K562 (cell line): ENCODE results near the gene TP53BP1. TPM values are rescaled to one million over a fixed set of nuclear protein-coding genes. Genes with fewer than 3 reads are reported as not detected.
A peak's percentile ranks its signal among the peaks of the same experiment; 100 is the strongest.

Source experiments
- ATAC-seq: fragments of 200-7000 bp; cut with Tn5 transposase; 3 replicates; pipeline ENCODE4 v1.9.1; 2020; ENCODE audit warnings: moderate library complexity
- BruUV-seq: library from RNA; stranded (reverse); fragments of 400-500 nt; replicated peaks from 2 replicates; lab custom pipeline; 2021; lab: Mats Ljungman, UMichigan
- CTCF ChIA-PET: fragments of 300-600 bp; formaldehyde crosslinking; extraction: SDS; loops from one replicate; lab custom pipeline; 2021; ENCODE audit warnings: low intra/inter-chr PET ratio; lab: Yijun Ruan, JAX
- POLR2A ChIA-PET: fragments of 300-600, 350-650 bp; sonication (Branson Sonifier 250); formaldehyde crosslinking; extraction: SDS; loops from one replicate; lab custom pipeline; 2021; ENCODE audit warnings: antibody characterized with exemption, inconsistent platforms; lab: Yijun Ruan, JAX
- DNase-seq, 4 experiments: peaks; one replicate each; pipeline versions ENCODE4 v3.0.0 to v3.0.0-alpha.2; 2011 to 2018; ENCODE audit warnings: low spot score in 3 of 4, mixed read lengths in 3 of 4; ENCODE audit errors: extremely low read depth in 1 of 4
- FAIRE-seq: peaks from 2 replicates; lab custom pipeline; 2011; peaks lifted over from hg19 to GRCh38; lab: Jason Lieb, UNC
- H2AFZ ChIP-seq: 2 replicates; pipeline ENCODE4 v1.6.0; 2011; ENCODE audit warnings: low read depth, low read length, control low read depth, inconsistent platforms
- H3K27ac ChIP-seq: fragments of 200-600 bp; 3 replicates; pipeline ENCODE4 v1.8.0; 2011; ENCODE audit warnings: low read depth, mild to moderate bottlenecking, control low read depth, inconsistent platforms, low read length, moderate library complexity, mixed read lengths; ENCODE audit errors: extremely low read depth
- H3K27me3 ChIP-seq, 2 experiments: fragments of 300-600 bp in 1 of 2; 2 replicates in 1 of 2; 3 replicates in 1 of 2; pipeline versions ENCODE4 v1.6.0 to v1.8.0; 2011; ENCODE audit warnings: inconsistent platforms in 2 of 2, low read length in 2 of 2, mild to moderate bottlenecking in 1 of 2, mixed read lengths in 1 of 2, moderate library complexity in 1 of 2; ENCODE audit not compliant: control insufficient read depth in 2 of 2, insufficient read depth in 2 of 2
- H3K36me3 ChIP-seq: fragments of 300-600 bp; 3 replicates; pipeline ENCODE4 v1.8.0; 2011; ENCODE audit warnings: mild to moderate bottlenecking, low read length, inconsistent platforms; ENCODE audit not compliant: control insufficient read depth, insufficient read depth
- H3K4me1 ChIP-seq, 2 experiments: fragments of 200-600 bp in 1 of 2; replicated peaks in 1 of 2; 2 replicates in 1 of 2; 3 replicates in 1 of 2; pipeline versions ENCODE4 v1.5.1 to v1.8.0; 2011; ENCODE audit warnings: inconsistent platforms in 2 of 2, low read length in 2 of 2, mild to moderate bottlenecking in 1 of 2, mixed read lengths in 1 of 2, moderate library complexity in 1 of 2; ENCODE audit not compliant: control insufficient read depth in 2 of 2, insufficient read depth in 2 of 2
- H3K4me2 ChIP-seq: 2 replicates; pipeline ENCODE4 v1.6.1; 2011; ENCODE audit warnings: low read length, control low read depth, inconsistent platforms, mixed read lengths; ENCODE audit not compliant: insufficient read depth
- H3K4me3 ChIP-seq: fragments of 200-600 bp; sonication (generic), shearing (Covaris generic); 2 replicates; pipeline ENCODE4 v1.5.1; 2016; ENCODE audit warnings: control low read depth, inconsistent platforms
- H3K79me2 ChIP-seq: fragments of 200-600 bp; 3 replicates; pipeline ENCODE4 v1.8.0; 2011; ENCODE audit warnings: low read length, inconsistent platforms; ENCODE audit not compliant: control insufficient read depth, insufficient read depth
- H3K9ac ChIP-seq, 2 experiments: 2 replicates each; pipeline versions ENCODE4 v1.6.0 to v1.6.1; 2011; ENCODE audit warnings: low read depth in 2 of 2, low read length in 2 of 2, control low read depth in 1 of 2, inconsistent platforms in 1 of 2, mild to moderate bottlenecking in 1 of 2, mixed read lengths in 1 of 2; ENCODE audit not compliant: insufficient read depth in 1 of 2
- H3K9me1 ChIP-seq: one replicate; pipeline ENCODE4 v1.6.0; 2011; ENCODE audit warnings: inconsistent platforms, mild to moderate bottlenecking, low read length, moderate library complexity; ENCODE audit not compliant: control insufficient read depth, insufficient read depth
- H3K9me3 ChIP-seq: replicated peaks from 2 replicates; pipeline ENCODE4 v1.5.1; 2011; ENCODE audit warnings: low read depth, low read length, inconsistent platforms; ENCODE audit not compliant: control insufficient read depth, insufficient read depth
- H4K20me1 ChIP-seq: replicated peaks from 2 replicates; pipeline ENCODE4 v1.6.1; 2011; ENCODE audit warnings: low read length, inconsistent platforms, mixed read lengths; ENCODE audit not compliant: control insufficient read depth, insufficient read depth
- CAMTA2 ChIP-seq: fragments of 250-450 bp; sonication (Bioruptor Pico); conservative IDR thresholded peaks from 2 replicates; pipeline ENCODE4 v1.5.1; 2022
- CHD2 ChIP-seq: IDR thresholded peaks from 2 replicates; pipeline ENCODE4 v1.6.1; 2011; ENCODE audit warnings: low read depth, low read length
- CHD4 ChIP-seq: fragments of 200-600 bp; sonication (generic); IDR thresholded peaks from 3 replicates; pipeline ENCODE4 v1.6.1; 2012; ENCODE audit warnings: low read depth, mild to moderate bottlenecking, mixed read lengths, low read length, inconsistent platforms; ENCODE audit not compliant: insufficient read depth, insufficient replicate concordance, poor library complexity, severe bottlenecking
- EZH2 ChIP-seq: IDR thresholded peaks from 2 replicates; pipeline ENCODE4 v1.6.1; 2012; ENCODE audit warnings: low read depth, mild to moderate bottlenecking, inconsistent platforms, low read length, borderline replicate concordance
- FOXP1 ChIP-seq: sonication (generic); formaldehyde crosslinking; IDR thresholded peaks from 2 replicates; pipeline ENCODE4 v1.8.0; 2022; ENCODE audit warnings: mild to moderate bottlenecking, missing genetic modification reagents
- HDGF ChIP-seq: fragments of 450-650 bp; IDR thresholded peaks from 2 replicates; pipeline ENCODE4 v1.6.1; 2016
- HNRNPH1 ChIP-seq: fragments of 200-400 bp; formaldehyde crosslinking; optimal IDR thresholded peaks from 2 replicates; pipeline ENCODE3; 2017; ENCODE audit warnings: low read depth, mild to moderate bottlenecking, low read length, moderate library complexity
- KAT8 ChIP-seq: fragments of 450-650 bp; IDR thresholded peaks from 2 replicates; pipeline ENCODE4 v1.6.1; 2016; ENCODE audit warnings: low read depth, mild to moderate bottlenecking
- NCOR1 ChIP-seq: fragments of 450-650 bp; IDR thresholded peaks from 2 replicates; pipeline ENCODE4 v1.6.1; 2016; ENCODE audit warnings: mild to moderate bottlenecking, moderate library complexity
- NR2F6 ChIP-seq: fragments of 450-650 bp; formaldehyde crosslinking; IDR thresholded peaks from 2 replicates; pipeline ENCODE4 v1.4.0; 2020; ENCODE audit warnings: mild to moderate bottlenecking
- PHF8 ChIP-seq: fragments of 200-600 bp; sonication (generic); IDR thresholded peaks from 2 replicates; pipeline ENCODE4 v1.6.1; 2012; ENCODE audit warnings: mixed run types, mild to moderate bottlenecking, inconsistent platforms, low read length, moderate library complexity, borderline replicate concordance
- PML ChIP-seq: IDR thresholded peaks from 2 replicates; pipeline ENCODE4 v1.6.1; 2012; ENCODE audit warnings: low read length, inconsistent platforms
- POLR2A ChIP-seq: fragments of 450-650 bp; conservative IDR thresholded peaks from 2 replicates; pipeline ENCODE4 v1.6.1; 2016
- RB1 ChIP-seq: fragments of 450-650 bp; IDR thresholded peaks from 2 replicates; pipeline ENCODE4 v1.6.1; 2017; ENCODE audit warnings: low read depth, mild to moderate bottlenecking
- SMAD4 ChIP-seq: fragments of 250-450 bp; sonication (Bioruptor Pico); conservative IDR thresholded peaks from 2 replicates; pipeline ENCODE4 v1.8.0; 2021; ENCODE audit warnings: inconsistent platforms, mild to moderate bottlenecking, moderate library complexity
- STAG1 ChIP-seq: sonication (generic); formaldehyde crosslinking; IDR thresholded peaks from 2 replicates; pipeline ENCODE4 v1.5.0; 2020; ENCODE audit warnings: missing genetic modification reagents, borderline replicate concordance
- TEAD2 ChIP-seq: fragments of 450-650 bp; IDR thresholded peaks from 2 replicates; pipeline ENCODE4 v1.6.1; 2016; ENCODE audit warnings: missing genetic modification characterization, control low read depth, missing compliant biosample characterization
- ZBTB8A ChIP-seq: fragments of 450-650 bp; IDR thresholded peaks from 2 replicates; pipeline ENCODE4 v1.6.1; 2018; ENCODE audit warnings: mild to moderate bottlenecking, moderate library complexity; ENCODE audit not compliant: partially characterized antibody
- whole genome bisulfite sequencing: fragments of 100-300 bp; shearing (Covaris generic); methylation state at CpG from one replicate; pipeline ENCODE4 v1.1.6; 2016; ENCODE audit warnings: low coverage, mixed read lengths; ENCODE audit not compliant: insufficient coverage; ENCODE audit errors: missing lambda C conversion rate; 5-methylcytosine and 5-hydroxymethylcytosine counted together
- in situ Hi-C: fragments of 300-500 bp; cut with MboI; formaldehyde crosslinking; loops from 4 replicates; pipeline ENCODE4 v1.15.0; 2018; ENCODE audit warnings: inconsistent platforms, mixed read lengths
- intact Hi-C: fragments of 100-400 bp; cut with micrococcal nuclease; formaldehyde crosslinking; loops from 2 replicates; pipeline ENCODE4 v1.14.2; 2022
- polyA plus RNA-seq, 8 experiments: library from polyadenylated mRNA; depleted of rRNA in 4 of 8; stranded (reverse) in 5 of 8; unstranded in 3 of 8; fragments of >200 nt; fragmentation: Nextera tagmentation in 2 of 8; fragmentation: Illumina TruSeq in 1 of 8; extraction: Ambion mirVana in 2 of 8; extraction: Trizol in 1 of 8; gene quantifications; 2 replicates each; pipeline versions ENCODE4 v1.2.1 to v1.2.3, GENCODE V29; 2011 to 2014; ENCODE audit warnings: inconsistent platforms in 1 of 8, missing spikeins in 1 of 8
- total RNA-seq, 7 experiments: library from RNA; depleted of rRNA in 6 of 7; stranded (reverse); fragments of >200 nt in 6 of 7; fragmentation: Illumina TruSeq in 2 of 7; extraction: Trizol in 2 of 7; gene quantifications; 2 replicates each; pipeline versions ENCODE4 v1.2.1 to v1.2.3, GENCODE V29; 2011 to 2021; ENCODE audit warnings: low replicate concordance in 1 of 7
- TF ChIP-seq, protein P1 (sequence below): sonication (generic); formaldehyde crosslinking; IDR thresholded peaks from 2 replicates; pipeline ENCODE4 v1.8.0; 2023; ENCODE audit warnings: mild to moderate bottlenecking, missing genetic modification reagents
- TF ChIP-seq, protein P2 (sequence below): sonication (generic); formaldehyde crosslinking; IDR thresholded peaks from 2 replicates; pipeline ENCODE4 v1.8.1; 2023; ENCODE audit warnings: missing genetic modification reagents, mild to moderate bottlenecking, borderline replicate concordance

The TP53BP1 gene
- total and polyA plus RNA-seq, 9 of the 15 experiments (the other 6 are each of a cell fraction or from before 2014, with no cell fraction given) = 5.7 to 63.3 (median 30.9) TPM

DNA sequence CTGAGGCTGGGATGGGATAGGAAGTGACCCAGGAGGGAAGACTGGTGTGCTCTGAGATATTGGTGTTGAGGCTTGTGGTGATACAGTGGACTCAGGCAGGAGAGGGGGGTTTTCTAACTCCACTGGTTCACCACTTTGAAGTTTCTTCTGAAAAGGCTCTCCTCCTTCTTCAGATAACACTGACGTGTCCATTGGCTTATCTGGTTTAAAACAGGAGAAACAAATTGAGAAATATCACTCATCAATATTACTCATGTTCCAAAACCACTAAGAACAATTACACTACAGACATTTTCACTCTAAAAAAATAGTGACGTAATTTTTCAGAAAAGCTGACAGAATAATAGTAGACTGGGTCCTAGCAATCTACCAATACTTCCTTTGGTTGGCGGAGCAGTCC is 23.1 kb downstream of the TP53BP1 start:
- Histone ChIP-seq H3K79me2 (no peaks in the 10 kb centered on the region), H3K9ac (peak overlapping the region in 1 of 2 experiments; percentile 38; a peak in 1 of 4 replicates), H3K9me1 (peaks cover 3% of the 10 kb centered on the region), H3K9me3 (no peaks in the 10 kb centered on the region), H2AFZ (no peak overlapping the region), H3K36me3 (peaks cover 60% of the 10 kb centered on the region), H4K20me1 (no peaks in the 10 kb centered on the region; the same call in 1 of the 2 replicates), H3K27ac (peak overlapping the region; percentile 59), H3K4me1 (peaks cover 4 to 14% of the 10 kb centered on the region in 2 experiments; a peak in 3 of 5 replicates), H3K4me2 (peak overlapping the region; percentile 21; the same call in 1 of the 2 replicates), H3K4me3 (no peak overlapping the region), H3K27me3 (no peaks in the 10 kb centered on the region)
- peak; percentile 93 for ATAC-seq
- in situ Hi-C loops (no loop called here), intact Hi-C loops (no loop called here)
- CTCF ChIA-PET = no interaction called here
- POLR2A ChIA-PET = interaction anchor here (0.7 to 1.4 kb wide), 6 partner anchors 10 to 52 kb away, joined by 3 to 4 read pairs (median 4); no protein-coding TSS in a partner anchor
- peak; percentile 78 for FAIRE-seq
- DNase-seq = peak; percentile 65 to 80 (median 72)
- WGBS = 25% methylated on average over 3 of the region's 3 CpGs
- BruUV-seq = no TSS peak
- TF ChIP-seq HDGF (no peak), RB1 (no peak), KAT8 (no peak), STAG1 (CRISPR knock-in tag) (no peak), CAMTA2 (CRISPR knock-in tag) (no peak), EZH2 (no peak), TEAD2 (tag) (no peak), POLR2A (no peak), NCOR1 (peak; percentile 69), PHF8 (no peak), CHD2 (no peak), HNRNPH1 (no peak), PML (peak; percentile 46; the same call in 1 of the 2 replicates), ZBTB8A (no peak), SMAD4 (no peak), FOXP1 (CRISPR knock-in tag) (no peak), CHD4 (no peak), NR2F6 (CRISPR knock-in tag) (no peak)
- TF ChIP-seq, protein P1, sequence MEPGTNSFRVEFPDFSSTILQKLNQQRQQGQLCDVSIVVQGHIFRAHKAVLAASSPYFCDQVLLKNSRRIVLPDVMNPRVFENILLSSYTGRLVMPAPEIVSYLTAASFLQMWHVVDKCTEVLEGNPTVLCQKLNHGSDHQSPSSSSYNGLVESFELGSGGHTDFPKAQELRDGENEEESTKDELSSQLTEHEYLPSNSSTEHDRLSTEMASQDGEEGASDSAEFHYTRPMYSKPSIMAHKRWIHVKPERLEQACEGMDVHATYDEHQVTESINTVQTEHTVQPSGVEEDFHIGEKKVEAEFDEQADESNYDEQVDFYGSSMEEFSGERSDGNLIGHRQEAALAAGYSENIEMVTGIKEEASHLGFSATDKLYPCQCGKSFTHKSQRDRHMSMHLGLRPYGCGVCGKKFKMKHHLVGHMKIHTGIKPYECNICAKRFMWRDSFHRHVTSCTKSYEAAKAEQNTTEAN (CRISPR knock-in tag) = no peak
- TF ChIP-seq, protein P2, sequence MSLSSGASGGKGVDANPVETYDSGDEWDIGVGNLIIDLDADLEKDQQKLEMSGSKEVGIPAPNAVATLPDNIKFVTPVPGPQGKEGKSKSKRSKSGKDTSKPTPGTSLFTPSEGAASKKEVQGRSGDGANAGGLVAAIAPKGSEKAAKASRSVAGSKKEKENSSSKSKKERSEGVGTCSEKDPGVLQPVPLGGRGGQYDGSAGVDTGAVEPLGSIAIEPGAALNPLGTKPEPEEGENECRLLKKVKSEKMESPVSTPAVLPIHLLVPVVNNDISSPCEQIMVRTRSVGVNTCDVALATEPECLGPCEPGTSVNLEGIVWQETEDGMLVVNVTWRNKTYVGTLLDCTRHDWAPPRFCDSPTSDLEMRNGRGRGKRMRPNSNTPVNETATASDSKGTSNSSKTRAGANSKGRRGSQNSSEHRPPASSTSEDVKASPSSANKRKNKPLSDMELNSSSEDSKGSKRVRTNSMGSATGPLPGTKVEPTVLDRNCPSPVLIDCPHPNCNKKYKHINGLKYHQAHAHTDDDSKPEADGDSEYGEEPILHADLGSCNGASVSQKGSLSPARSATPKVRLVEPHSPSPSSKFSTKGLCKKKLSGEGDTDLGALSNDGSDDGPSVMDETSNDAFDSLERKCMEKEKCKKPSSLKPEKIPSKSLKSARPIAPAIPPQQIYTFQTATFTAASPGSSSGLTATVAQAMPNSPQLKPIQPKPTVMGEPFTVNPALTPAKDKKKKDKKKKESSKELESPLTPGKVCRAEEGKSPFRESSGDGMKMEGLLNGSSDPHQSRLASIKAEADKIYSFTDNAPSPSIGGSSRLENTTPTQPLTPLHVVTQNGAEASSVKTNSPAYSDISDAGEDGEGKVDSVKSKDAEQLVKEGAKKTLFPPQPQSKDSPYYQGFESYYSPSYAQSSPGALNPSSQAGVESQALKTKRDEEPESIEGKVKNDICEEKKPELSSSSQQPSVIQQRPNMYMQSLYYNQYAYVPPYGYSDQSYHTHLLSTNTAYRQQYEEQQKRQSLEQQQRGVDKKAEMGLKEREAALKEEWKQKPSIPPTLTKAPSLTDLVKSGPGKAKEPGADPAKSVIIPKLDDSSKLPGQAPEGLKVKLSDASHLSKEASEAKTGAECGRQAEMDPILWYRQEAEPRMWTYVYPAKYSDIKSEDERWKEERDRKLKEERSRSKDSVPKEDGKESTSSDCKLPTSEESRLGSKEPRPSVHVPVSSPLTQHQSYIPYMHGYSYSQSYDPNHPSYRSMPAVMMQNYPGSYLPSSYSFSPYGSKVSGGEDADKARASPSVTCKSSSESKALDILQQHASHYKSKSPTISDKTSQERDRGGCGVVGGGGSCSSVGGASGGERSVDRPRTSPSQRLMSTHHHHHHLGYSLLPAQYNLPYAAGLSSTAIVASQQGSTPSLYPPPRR (CRISPR knock-in tag) = no peak
